GM19193 (cell line): Measurements from ENCODE around the gene LOX.

Experiments
- POLR2A ChIP-seq: IDR thresholded peaks from 4 replicates; pipeline ENCODE4 v1.6.1; 2011; ENCODE audit not compliant: insufficient read depth, insufficient read length; ENCODE audit errors: extremely low read depth

The LOX gene

DNA sequence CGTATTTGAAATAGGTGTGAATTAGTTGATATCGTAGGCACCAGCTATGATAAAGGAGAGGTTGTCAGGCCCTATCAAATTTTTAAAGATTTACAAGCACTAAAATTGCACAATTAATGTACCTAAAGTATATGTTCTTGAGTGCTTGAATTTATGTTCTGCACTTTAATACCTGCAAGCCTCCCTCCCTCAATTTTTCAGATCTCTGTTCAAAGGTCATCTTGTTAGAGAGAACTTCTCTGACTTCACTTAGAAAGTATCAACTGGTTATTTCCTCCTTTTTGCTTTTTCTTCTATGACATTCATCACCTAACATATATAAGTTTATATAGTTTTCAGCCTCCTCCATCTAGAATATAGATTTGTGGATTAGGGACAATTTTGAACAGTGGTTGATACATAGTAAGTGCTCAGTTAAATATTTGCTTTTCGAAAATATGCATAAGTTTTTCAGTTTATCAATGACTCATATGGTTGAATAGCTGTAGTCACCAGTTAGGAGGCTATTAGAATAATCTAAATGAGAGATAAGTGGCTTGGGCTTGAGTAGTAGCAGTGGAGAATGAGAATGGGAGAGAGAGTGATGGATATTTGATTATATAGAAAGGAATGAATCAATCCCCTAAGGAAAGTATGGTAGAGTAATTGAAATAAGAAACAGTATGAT, 37.3 kb downstream of the LOX start:
- no peak for TF ChIP-seq POLR2A

DNA sequence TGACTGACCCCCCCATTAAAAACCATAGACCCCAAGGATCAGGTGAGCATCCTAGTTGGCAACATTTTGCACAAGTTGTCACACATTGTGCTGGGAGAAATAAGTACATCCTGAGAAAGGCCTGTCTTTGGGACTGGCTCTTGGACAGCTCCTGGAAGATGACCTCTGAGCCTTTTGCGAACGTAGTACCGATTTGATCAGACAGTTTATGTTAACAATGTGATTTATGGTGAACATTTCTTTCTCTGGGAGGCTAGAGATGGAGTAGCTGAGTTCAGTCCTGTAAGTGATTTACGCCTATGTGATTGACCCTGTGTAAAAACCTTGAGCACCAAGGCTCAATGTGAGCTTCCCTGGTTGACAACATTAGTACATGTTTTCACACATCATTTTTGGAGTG, 41.7 kb downstream of the LOX start:
- TF ChIP-seq POLR2A: no peak

DNA sequence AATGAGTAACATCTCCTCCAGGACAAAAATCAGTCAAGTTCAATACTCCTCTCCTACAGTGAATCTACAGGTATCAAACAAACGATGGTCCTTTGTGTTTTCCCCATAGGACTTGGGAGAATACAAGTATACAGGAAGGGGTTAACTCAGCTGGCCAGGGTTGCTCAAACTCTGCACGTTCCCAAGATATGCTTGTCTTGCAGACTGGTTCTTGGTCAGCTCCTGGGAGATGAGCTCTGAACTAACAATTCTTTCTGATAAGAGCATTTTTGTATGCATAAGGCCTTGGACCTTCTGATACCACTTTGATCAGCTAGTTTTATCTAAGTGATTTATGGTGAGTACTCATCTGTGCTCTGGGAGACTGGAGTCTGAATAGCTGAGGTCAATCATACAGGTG, 42.1 kb downstream of the LOX start:
- no peak for TF ChIP-seq POLR2A

DNA sequence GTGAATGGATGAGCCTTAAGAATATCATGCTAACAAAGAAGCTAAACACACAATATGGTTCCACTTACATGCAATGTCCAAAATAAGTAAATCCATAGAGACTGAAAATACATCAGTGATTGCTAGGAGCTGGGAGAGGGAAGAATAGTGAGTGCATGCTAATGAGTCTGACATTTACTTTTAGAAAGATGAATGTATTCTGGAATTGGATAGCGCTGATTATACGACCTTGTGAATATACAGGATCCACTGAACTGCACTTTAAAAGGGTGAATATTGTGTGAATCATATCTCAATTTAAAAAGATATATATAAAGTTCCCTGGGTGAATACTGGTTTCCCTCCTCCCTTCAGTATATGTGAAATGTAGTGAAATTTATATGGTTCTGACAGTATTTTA, 46.2 kb downstream of the LOX start:
- no peak for TF ChIP-seq POLR2A

DNA sequence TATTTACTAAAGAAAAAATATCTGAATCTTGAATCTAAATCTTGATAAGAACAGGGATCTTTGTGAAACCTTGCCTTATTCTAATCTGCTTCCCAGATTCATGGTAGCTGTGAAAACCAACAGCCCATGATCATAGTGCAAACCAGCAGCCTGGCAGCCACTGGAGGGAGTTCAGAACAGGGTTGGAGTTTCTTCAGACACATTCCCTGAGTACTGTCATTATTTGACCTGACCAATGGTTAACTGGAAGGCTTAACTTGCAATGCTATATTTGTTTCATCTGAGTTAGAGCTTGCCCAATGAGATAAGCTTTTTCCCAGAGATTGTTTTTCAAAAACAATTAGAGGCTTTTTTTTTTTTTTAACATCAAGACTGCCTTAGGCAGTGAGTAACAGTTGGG, 47.8 kb downstream of the LOX start:
- TF ChIP-seq POLR2A: no peak

DNA sequence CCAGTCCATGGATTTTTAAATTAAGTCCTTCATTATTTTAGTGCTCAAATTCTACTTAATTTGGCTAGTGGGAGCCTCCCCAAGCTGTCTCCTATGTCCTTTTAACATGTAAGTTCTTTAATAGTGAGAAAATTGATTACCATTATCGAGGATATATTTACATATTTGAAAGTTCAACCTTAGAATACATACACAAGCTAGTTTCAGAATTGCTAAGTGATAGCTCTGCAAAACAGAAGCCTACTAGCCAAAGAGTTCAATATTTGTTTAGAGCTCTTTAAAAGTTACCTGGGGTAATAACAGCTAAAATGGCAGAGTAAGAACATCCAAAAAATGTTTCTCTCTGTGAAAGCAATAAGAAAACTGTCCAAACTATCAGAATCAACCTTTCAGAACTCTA, 48.2 kb downstream of the LOX start:
- TF ChIP-seq POLR2A: no peak

DNA sequence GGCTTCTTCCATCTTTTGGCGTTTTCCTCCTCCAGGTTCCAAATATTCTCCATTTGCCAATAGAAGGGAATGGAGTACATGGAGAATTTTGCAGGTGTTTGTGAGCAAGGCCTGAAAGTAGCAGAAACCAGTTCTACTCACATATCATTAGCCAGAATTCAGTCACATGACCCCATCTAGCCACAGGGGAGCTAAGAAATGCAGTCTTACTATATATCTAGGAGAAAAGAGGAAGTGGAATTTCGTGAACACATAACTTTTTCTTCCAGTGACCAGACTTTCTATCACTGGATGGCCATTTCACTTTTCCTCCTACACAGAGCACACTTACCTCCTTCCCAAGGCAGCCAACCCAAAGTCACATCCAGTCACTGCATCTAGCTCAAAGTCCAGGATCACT, 55.1 kb downstream of the LOX start:
- TF ChIP-seq POLR2A: no peak

DNA sequence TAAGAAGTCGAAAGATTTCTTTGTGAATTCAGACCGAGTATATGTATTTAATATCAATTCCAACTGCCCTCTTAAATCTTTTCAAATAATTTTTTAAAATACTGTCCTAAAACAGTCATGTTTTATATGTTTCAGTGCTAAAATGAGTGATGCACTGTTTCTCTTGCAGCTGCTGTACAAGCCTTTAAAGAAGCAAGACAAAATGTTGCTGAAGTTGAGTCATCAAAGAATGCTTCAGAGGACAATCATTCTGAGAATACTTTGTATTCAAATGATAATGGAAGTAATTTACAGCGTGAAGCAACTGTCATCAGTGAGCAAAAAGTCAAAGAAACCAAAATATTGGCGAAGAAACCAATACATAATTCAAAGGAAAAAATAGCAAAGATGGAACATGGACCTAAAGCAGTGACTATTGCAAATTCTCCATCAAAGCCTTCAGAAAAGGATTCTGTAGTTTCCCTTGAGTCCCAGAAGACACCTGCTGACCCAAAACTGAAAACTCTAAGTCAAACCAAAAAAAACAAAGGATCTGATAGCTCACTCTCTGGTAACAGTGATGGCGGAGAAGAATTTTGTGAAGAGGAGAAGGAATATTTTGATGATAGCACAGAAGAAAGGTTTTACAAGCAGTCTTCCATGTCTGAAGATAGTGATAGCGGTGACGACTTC, 58.0 kb downstream of the LOX start:
- TF ChIP-seq POLR2A: no peak

DNA sequence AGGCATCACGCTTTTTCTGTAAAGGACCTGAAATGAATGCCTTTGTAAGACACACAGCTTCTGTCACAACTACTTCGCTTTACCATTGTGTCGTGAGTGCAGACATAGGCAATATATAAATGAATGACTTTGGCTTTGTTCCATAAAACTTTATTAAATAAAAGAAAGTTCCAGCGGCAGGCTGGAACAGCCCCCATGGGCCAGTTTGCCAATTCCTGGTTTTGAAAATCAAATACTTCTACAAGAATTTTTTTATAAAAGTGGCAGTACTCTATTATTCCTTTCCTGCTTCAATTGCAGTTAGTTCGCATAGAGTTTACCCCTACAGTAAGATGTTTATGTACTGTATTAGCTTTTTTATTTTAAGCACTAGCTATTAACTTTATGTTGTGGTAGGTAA, 62.6 kb downstream of the LOX start:
- no peak for TF ChIP-seq POLR2A

DNA sequence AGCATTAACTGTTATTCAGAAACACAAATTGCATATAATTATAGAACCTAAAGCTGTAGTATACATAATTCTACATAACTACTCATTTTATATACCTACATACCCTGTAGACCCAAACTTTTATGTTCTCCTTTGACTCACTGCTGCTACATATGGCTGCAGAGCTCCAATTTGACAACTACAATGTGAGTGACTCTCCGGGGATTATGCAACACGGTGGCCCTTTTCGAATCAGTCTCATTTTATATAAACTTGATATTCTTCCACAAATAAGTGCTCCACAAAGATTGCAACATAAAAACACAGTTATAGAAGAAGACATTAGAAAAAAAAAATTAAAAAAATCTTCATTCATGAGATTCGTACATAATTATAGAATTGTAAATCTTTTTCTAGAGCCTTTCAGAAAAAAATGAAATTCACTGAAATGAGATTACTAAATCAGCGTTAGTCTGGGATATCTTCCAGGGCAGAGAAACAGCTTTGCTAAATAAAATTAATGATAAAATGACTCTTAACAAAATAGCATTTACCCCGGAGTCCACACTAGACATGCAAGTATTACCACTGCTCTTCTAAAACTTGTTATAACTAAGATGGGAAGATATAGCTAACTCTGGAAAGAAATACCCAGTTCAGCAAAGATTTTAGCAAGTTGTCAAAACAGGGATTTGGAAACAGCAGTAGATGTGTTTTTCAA, 63.7 kb downstream of the LOX start:
- no peak for TF ChIP-seq POLR2A
